ENCODE measurements around the gene VSIR.
A peak's percentile ranks its signal among the peaks of the same experiment; 100 is the strongest.

The VSIR gene

GRCh38 chr10:71763352-71764127, 9.8 kb downstream of the VSIR start:
- DNase-seq = no peak

- no peak for DNase-seq
Observed at GRCh38 chr10:71762324-71762723, 11.0 kb downstream of the VSIR start.

- DNase-seq = no peak
Observed at GRCh38 chr10:71761541-71762113, 11.7 kb downstream of the VSIR start.

- DNase-seq = peak; percentile 55
Observed at GRCh38 chr10:71761105-71761511, 12.2 kb downstream of the VSIR start.

GRCh38 chr10:71757399-71757922, 15.9 kb downstream of the VSIR start:
- no peak for DNase-seq

- DNase-seq = no peak
Observed at GRCh38 chr10:71756311-71757191, 16.8 kb downstream of the VSIR start.

- no peak for DNase-seq
Observed at GRCh38 chr10:71755179-71755879, 18.0 kb downstream of the VSIR start.

GRCh38 chr10:71754562-71754961, 18.8 kb downstream of the VSIR start:
- DNase-seq = no peak

GRCh38 chr10:71753960-71754505, 19.3 kb downstream of the VSIR start:
- DNase-seq = no peak

GRCh38 chr10:71753091-71753959, 20.0 kb downstream of the VSIR start:
- DNase-seq = no peak

- DNase-seq = no peak
Observed at GRCh38 chr10:71752391-71753090, 20.8 kb downstream of the VSIR start.

- no peak for DNase-seq
Observed at GRCh38 chr10:71751515-71752224, 21.6 kb downstream of the VSIR start.

GRCh38 chr10:71750986-71751385, 22.3 kb downstream of the VSIR start:
- DNase-seq = no peak

- DNase-seq = no peak
Observed at GRCh38 chr10:71750124-71750841, 23.0 kb downstream of the VSIR start.

GRCh38 chr10:71749396-71749795, 23.9 kb downstream of the VSIR start:
- DNase-seq = no peak

GRCh38 chr10:71748671-71749191, 24.6 kb downstream of the VSIR start:
- peak; percentile 58 for DNase-seq

- no peak for DNase-seq
Observed at GRCh38 chr10:71747551-71748523, 25.5 kb downstream of the VSIR start.

- DNase-seq = no peak
Observed at GRCh38 chr10:71747039-71747531, 26.2 kb downstream of the VSIR start.

All from stimulated activated CD4-positive, alpha-beta T cell treated with anti-CD3 and anti-CD28 coated beads, Interleukin-4, amount 100 ng/mL, for 1 hour (primary cell).